ENCODE results near the gene MYO7A. TPM values are rescaled to one million over a fixed set of nuclear protein-coding genes. Genes with fewer than 3 reads are reported as not detected.

The MYO7A gene
- total RNA-seq, 4 donors from 2014 or later = 4.8 to 9.1 (median 6.4) TPM

- H3K4me1 ChIP-seq = peaks cover 0 to 27% (median 16%) of the 10 kb centered on the region in 4 donors
- H3K4me3 ChIP-seq = no peak overlapping the region
- H3K9me3 ChIP-seq = no peaks in the 10 kb centered on the region
- no peaks in the 10 kb centered on the region for H3K27me3 ChIP-seq
- peaks cover 0 to 20% (median 9%) of the 10 kb centered on the region in 4 donors for H3K36me3 ChIP-seq
- TF ChIP-seq EP300 (IDR thresholded peaks at IDR 0.05) (no peak), POLR2AphosphoS5 (IDR thresholded peaks at IDR 0.05) (no peak), POLR2A (IDR thresholded peaks at IDR 0.05; ENCODE audit: low read depth) (no peak), CTCF (IDR thresholded peaks at IDR 0.05) (no peak)
- no peak overlapping the region for H3K27ac ChIP-seq (replicated peaks in 1 of 4)
- WGBS = 99% methylated on average over 11 of the region's 13 CpGs
- no peak for DNase-seq (ENCODE audit: extremely low spot score)
- intact Hi-C loops (cut with DNase I) = no loop called here
These were observed 14.0 kb upstream of the MYO7A start for GRCh38 chr11:77114089-77114463.

- no peak overlapping the region for H3K4me3 ChIP-seq
- peaks cover 0 to 29% (median 14%) of the 10 kb centered on the region in 4 donors for H3K36me3 ChIP-seq
- no peaks in the 10 kb centered on the region for H3K27me3 ChIP-seq
- no peak for DNase-seq (ENCODE audit: extremely low spot score)
- 98% methylated on average over 16 of the region's 16 CpGs for WGBS
- peaks cover 0 to 18% (median 6%) of the 10 kb centered on the region in 4 donors for H3K4me1 ChIP-seq
- intact Hi-C loops (cut with DNase I) = no loop called here
- H3K9me3 ChIP-seq = no peaks in the 10 kb centered on the region
- no peak for TF ChIP-seq POLR2A (IDR thresholded peaks at IDR 0.05; ENCODE audit: low read depth)
- no peak for TF ChIP-seq CTCF (IDR thresholded peaks at IDR 0.05)
- no peak for TF ChIP-seq EP300 (IDR thresholded peaks at IDR 0.05)
- TF ChIP-seq POLR2AphosphoS5 (IDR thresholded peaks at IDR 0.05) = no peak
- no peak overlapping the region for H3K27ac ChIP-seq (replicated peaks in 1 of 4)
These were observed 12.8 kb upstream of the MYO7A start for GRCh38 chr11:77115181-77115611.

GRCh38 chr11:77115956-77116355 is 12.1 kb upstream of the MYO7A start:
- WGBS = 90% methylated on average over 14 of the region's 15 CpGs
- no peak overlapping the region for H3K27ac ChIP-seq (replicated peaks in 1 of 4)
- peaks cover 0 to 10% (median 2%) of the 10 kb centered on the region in 4 donors for H3K4me1 ChIP-seq
- no peak overlapping the region for H3K4me3 ChIP-seq
- TF ChIP-seq CTCF (IDR thresholded peaks at IDR 0.05) (no peak), POLR2A (IDR thresholded peaks at IDR 0.05; ENCODE audit: low read depth) (no peak), EP300 (IDR thresholded peaks at IDR 0.05) (no peak), POLR2AphosphoS5 (IDR thresholded peaks at IDR 0.05) (no peak)
- no peaks in the 10 kb centered on the region for H3K9me3 ChIP-seq
- intact Hi-C loops (cut with DNase I) = no loop called here
- no peaks in the 10 kb centered on the region for H3K27me3 ChIP-seq
- no peak for DNase-seq (ENCODE audit: extremely low spot score)
- peaks cover 0 to 37% (median 16%) of the 10 kb centered on the region in 4 donors for H3K36me3 ChIP-seq

- DNase-seq (ENCODE audit: extremely low spot score) = no peak
These were observed 10.6 kb upstream of the MYO7A start for GRCh38 chr11:77117492-77117891.

More at GRCh38 chr11:77117492-77117891, 10.6 kb upstream of the MYO7A start:
- TF ChIP-seq POLR2AphosphoS5 (IDR thresholded peaks at IDR 0.05) = no peak
- TF ChIP-seq EP300 (IDR thresholded peaks at IDR 0.05) = no peak
- no peak for TF ChIP-seq CTCF (IDR thresholded peaks at IDR 0.05)
- TF ChIP-seq POLR2A (IDR thresholded peaks at IDR 0.05; ENCODE audit: low read depth) = no peak
- H3K27me3 ChIP-seq = no peaks in the 10 kb centered on the region
- H3K36me3 ChIP-seq = peaks cover 0 to 52% (median 22%) of the 10 kb centered on the region in 4 donors
- no peak overlapping the region for H3K27ac ChIP-seq (replicated peaks in 1 of 4)
- intact Hi-C loops (cut with DNase I) = no loop called here
- WGBS = 77% methylated on average over 7 of the region's 7 CpGs
- H3K9me3 ChIP-seq = no peaks in the 10 kb centered on the region
- H3K4me1 ChIP-seq = peaks cover 0 to 6% (median 0%) of the 10 kb centered on the region in 4 donors
- no peak overlapping the region for H3K4me3 ChIP-seq
